GM21786 (cell line): ENCODE data around the gene RADIL.
"Not testable (repeated sequence)": the region's sequence is repeated elsewhere in the genome, so short reads cannot be mapped to it uniquely, and the experiment has no call there.

ENCODE experiments used
- ATAC-seq: cut with Tn5 transposase; IDR thresholded peaks from one replicate; pipeline ENCODE4 v1.9.1; 2021; ENCODE audit not compliant: unreplicated experiment

RADIL gene, protein sequence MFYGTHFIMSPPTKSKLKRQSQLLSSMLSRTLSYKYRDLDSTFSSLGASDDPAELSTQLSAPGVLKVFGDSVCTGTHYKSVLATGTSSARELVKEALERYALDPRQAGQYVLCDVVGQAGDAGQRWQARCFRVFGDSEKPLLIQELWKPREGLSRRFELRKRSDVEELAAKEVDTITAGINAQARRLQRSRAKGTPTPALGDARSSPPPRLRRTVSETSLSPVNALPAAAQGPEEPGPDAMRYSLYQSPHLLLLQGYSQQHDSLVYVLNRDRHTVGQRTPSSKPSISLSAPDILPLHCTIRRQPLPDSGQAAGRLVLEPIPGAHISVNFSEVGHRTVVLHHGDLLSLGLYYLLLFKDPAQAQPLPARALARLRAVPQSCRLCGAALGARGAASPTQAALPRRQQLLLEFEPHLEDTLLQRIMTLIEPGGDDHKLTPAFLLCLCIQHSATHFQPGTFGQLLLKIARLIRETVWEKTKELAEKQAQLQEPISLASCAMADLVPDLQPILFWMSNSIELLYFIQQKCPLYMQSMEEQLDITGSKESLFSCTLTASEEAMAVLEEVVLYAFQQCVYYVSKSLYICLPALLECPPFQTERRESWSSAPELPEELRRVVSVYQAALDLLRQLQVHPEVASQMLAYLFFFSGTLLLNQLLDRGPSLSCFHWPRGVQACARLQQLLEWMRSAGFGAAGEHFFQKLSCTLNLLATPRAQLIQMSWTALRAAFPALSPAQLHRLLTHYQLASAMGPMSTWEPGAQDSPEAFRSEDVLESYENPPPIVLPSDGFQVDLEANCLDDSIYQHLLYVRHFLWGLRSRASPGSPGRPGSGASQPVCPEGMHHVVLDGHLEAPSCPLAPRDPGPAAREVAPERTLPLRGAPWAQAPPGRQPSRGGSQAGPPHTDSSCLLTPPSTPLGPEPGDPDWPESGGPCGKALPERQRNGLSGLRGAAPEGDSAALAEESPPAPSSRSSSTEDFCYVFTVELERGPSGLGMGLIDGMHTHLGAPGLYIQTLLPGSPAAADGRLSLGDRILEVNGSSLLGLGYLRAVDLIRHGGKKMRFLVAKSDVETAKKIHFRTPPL

DNA sequence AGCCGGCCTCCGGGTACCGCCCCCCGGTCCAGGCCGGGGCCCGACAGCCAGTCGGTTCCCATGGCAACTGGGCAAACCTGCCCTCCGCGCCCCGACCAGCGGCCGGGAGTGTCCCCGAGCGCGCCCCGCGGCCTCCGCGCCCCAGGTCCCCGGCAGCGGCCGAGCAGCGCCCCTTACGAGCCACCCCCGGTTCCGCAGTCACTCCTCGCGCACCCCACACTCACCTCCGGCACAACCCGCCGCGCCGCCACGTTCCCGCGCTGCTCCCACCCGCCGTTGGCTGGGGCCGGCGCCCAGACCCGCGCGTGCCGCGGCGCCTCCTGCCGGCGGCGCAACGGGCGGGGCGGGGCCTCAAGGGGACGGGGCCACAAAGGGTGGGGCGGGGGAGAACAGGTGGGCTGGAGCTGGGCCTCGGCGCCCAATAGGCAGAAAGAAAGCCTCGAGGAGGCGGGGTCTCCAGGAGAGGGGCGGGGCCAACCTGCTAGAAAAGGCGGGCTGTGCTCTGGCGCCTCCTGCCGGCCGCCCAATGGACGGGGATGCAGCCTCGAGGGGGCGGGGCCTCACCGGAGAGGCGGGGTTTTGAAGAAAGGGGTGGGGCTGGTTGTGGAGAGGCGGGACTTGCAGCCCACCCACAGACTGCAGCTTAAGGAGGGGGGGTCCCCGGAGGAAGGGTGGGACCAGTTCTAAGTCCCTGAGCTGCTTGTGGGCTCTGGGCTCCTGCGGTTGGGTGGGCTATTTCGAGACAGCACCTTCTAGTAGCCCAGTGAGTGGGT lies at the start of gene RADIL:
Gene RADIL, minus strand, starts transcription at position 345 of the 773 bp plus-strand sequence. CDS start 5,577 bp downstream, outside the sequence.
- ATAC-seq = peak; percentile 72

DNA sequence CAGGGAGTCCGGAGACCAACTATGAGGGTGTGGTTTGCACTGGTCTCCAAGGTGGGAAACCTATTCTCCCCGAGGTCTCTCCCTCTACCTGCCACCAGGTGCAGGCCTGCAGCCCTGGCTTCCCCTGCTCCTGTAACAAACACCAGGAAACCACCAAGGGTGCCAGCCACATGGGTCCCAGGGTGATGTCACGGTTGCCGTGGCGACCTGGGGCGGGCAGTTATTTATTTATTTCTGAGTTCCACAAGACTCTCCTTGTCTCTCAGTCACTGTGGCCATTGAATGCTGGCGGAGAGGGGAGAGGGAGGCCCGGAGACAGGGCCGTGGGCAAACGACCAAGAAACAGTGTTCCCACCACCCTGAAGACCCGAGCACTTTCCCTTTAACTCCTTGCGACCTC lies 48.4 kb upstream of the RADIL start:
- ATAC-seq = no peak

- no peak for ATAC-seq
Observed at GRCh38 chr7:4929005-4929404, 45.5 kb upstream of the RADIL start.

DNA sequence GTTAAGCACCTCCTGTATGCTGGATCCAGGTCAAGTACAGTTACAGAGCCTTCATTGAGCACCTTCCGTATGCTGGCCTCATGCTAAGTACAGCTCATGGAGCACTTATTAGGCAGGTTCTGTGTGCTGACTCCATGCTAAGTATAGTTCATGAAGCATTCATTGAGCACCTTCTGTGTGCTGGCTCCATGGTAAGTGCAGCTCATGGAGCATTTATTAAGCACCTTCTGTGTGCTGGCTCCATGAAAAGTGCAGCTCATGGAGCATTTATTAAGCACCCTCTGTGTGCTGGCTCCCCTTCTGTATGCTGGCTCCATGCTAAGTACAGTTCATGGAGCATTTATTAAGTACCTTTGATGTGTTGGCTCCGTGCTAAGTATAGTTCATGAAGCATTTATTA lies 44.9 kb upstream of the RADIL start:
- no peak for ATAC-seq

GRCh38 chr7:4919969-4920766 lies 36.7 kb upstream of the RADIL start:
- no peak for ATAC-seq

DNA sequence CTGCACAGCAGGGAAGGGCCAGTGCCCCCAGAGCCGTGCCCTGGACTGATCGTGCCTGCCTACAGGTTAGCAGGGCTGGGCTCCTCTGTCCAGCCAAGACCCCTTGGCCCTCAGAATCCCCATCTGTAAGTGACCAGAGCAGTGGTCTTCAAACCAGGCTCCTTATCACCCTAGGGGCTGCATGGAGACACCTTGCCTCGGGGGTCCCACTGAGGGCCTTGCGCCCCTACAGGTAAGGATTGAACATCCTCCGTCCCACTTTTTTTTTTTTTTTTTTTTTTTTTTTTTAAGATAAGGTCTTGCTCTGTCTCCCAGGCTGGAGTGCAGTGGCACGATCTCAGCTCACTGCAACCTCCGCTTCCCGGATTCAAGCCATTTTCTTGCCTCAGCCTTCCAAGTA lies 32.6 kb upstream of the RADIL start:
- ATAC-seq = no peak

- ATAC-seq = no peak
Observed at GRCh38 chr7:4911111-4911828, 27.8 kb upstream of the RADIL start.

GRCh38 chr7:4906682-4907081 lies 23.2 kb upstream of the RADIL start:
- ATAC-seq = no peak

GRCh38 chr7:4905171-4905570 lies 21.7 kb upstream of the RADIL start:
- no peak for ATAC-seq

GRCh38 chr7:4904346-4904745 lies 20.8 kb upstream of the RADIL start:
- ATAC-seq = no peak

- no peak for ATAC-seq
Observed at GRCh38 chr7:4895766-4896165, 12.2 kb upstream of the RADIL start.

GRCh38 chr7:4894482-4894881 lies 11.0 kb upstream of the RADIL start:
- no peak for ATAC-seq

- ATAC-seq = no peak
Observed at GRCh38 chr7:4893929-4894475, 10.5 kb upstream of the RADIL start.

GRCh38 chr7:4893188-4893587 lies 9.7 kb upstream of the RADIL start:
- ATAC-seq = not testable (repeated sequence)

GRCh38 chr7:4891522-4891921 lies 8.0 kb upstream of the RADIL start:
- not testable (repeated sequence) for ATAC-seq

- ATAC-seq = no peak
Observed at GRCh38 chr7:4889682-4890081, 6.2 kb upstream of the RADIL start.

GRCh38 chr7:4888161-4888560 lies 4.6 kb upstream of the RADIL start:
- no peak for ATAC-seq

DNA sequence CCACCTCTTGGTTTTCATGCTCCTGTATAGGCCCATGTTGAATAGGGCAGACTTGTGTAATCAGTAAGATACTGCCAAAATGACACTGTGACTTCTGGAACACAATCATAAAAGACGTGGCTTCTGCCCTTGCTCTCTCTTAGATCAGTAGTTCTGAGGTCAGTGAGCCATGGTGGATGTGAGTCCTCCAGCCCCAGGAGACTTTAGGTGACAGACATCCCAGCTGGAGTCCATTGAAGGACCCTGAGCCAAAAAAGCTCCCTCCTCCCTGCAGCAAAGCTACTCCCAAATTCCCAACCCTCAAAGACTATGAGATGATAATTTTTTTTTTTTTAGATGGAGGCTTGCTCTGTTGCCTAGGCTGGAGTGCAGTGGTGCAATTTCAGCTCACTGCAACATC lies 3.2 kb upstream of the RADIL start:
- no peak for ATAC-seq

- no peak for ATAC-seq
Observed at GRCh38 chr7:4885317-4885807, 1.8 kb upstream of the RADIL start.
